Memory B cell (primary cell): ENCODE results near the gene CBR4.

Source experiments
- ATAC-seq: fragments of 150-1000 bp; cut with Tn5 transposase; 2 replicates; pipeline ENCODE4 v1.10.0; 2021; ENCODE audit warnings: low read depth, mild to moderate bottlenecking, moderate library complexity
- DNase-seq, 2 donors: peaks; one replicate each; pipeline ENCODE4 v3.0.0; 2022; ENCODE audit warnings: low spot score in 2 of 2
- H3K27ac Mint-ChIP-seq: one replicate; pipeline ENCODE4 v1.8.0; 2022; ENCODE audit warnings: mild to moderate bottlenecking, moderate library complexity, mixed read lengths
- H3K27me3 Mint-ChIP-seq: one replicate; pipeline ENCODE4 v1.8.0; 2022; ENCODE audit warnings: mixed read lengths
- H3K36me3 Mint-ChIP-seq: one replicate; pipeline ENCODE4 v1.8.0; 2022; ENCODE audit warnings: mild to moderate bottlenecking, mixed read lengths
- H3K4me1 Mint-ChIP-seq: one replicate; pipeline ENCODE4 v1.8.0; 2022; ENCODE audit warnings: mixed read lengths
- H3K4me3 Mint-ChIP-seq: one replicate; pipeline ENCODE4 v1.8.0; 2022; ENCODE audit warnings: mild to moderate bottlenecking, moderate library complexity, mixed read lengths
- H3K9me3 Mint-ChIP-seq: one replicate; pipeline ENCODE4 v1.8.0; 2022; ENCODE audit warnings: mixed read lengths

CBR4 gene

DNA sequence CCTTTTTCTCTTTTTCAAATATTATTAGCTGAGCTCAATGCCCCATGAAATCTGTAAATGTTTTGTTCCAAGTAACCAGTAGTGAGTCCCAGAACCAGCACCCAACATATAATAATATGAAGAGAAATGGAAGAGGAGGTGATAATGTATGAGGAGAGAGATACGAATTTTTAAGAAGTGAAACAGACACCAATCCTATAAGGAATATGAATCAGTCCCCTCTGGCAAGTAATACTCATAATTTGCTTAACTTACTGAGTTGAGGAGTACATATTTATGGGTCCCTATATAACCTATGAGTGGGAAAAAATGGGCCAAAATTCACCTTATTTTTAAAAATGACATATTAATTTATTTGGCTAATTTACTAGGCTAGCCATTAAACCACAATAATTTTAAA lies 8.4 kb upstream of the CBR4 start:
- no peak overlapping the region for H3K4me3 Mint-ChIP-seq
- no peaks in the 10 kb centered on the region for H3K36me3 Mint-ChIP-seq
- H3K4me1 Mint-ChIP-seq = no peaks in the 10 kb centered on the region
- H3K9me3 Mint-ChIP-seq = no peaks in the 10 kb centered on the region
- peaks cover 2% of the 10 kb centered on the region for H3K27me3 Mint-ChIP-seq
- H3K27ac Mint-ChIP-seq = no peak overlapping the region
- ATAC-seq = no peak
- no peak for DNase-seq

DNA sequence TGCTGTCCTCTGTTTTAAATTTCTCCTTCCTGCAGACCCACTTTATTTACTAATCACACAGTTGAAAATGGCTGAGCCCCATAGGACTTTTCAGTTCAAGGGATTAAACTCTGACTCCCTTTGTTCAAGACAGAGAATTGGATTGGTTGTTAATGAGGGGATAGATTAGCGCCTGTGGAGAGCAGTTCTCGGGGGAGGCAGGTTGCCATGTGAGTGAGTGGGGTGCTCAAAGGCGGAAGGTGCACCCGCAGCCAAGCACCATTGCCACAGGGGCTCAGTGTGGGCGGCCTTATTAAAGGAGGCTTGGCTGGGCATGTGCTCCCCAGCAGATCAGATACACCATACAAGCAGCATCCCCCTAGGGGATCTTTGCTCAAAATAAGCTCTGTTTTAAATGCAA lies 7.9 kb upstream of the CBR4 start:
- Mint-ChIP-seq H3K4me1 (no peaks in the 10 kb centered on the region), H3K9me3 (no peaks in the 10 kb centered on the region), H3K4me3 (no peak overlapping the region), H3K27me3 (peaks cover 2% of the 10 kb centered on the region), H3K27ac (no peak overlapping the region), H3K36me3 (no peaks in the 10 kb centered on the region)
- DNase-seq (no peak), ATAC-seq (no peak)

DNA sequence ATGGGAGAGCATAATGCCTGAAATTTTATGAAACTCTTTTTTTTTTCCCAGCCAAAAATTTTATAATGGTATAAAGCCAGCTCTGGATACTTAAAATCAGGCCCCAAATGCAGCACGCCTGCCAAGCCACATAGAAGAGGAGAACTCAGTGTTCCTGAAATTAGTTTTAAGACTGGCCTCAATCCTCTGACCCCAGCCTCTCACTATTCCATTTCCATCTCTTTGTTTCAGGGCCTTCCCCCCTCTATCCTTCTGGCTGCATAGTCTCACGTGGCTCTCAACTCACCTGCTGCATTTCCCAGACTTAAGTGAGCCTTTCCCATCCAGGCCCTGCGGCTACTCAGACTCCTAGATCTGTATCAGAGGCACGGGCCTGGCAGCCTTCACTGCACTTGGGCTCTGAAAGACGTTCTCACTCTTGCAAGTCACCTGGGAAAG lies 5.2 kb upstream of the CBR4 start:
- no peaks in the 10 kb centered on the region for H3K9me3 Mint-ChIP-seq
- no peak for DNase-seq
- H3K4me3 Mint-ChIP-seq = no peak overlapping the region
- no peaks in the 10 kb centered on the region for H3K36me3 Mint-ChIP-seq
- no peak for ATAC-seq
- no peak overlapping the region for H3K27ac Mint-ChIP-seq
- H3K4me1 Mint-ChIP-seq = peaks cover 3% of the 10 kb centered on the region
- peaks cover 2% of the 10 kb centered on the region for H3K27me3 Mint-ChIP-seq

DNA sequence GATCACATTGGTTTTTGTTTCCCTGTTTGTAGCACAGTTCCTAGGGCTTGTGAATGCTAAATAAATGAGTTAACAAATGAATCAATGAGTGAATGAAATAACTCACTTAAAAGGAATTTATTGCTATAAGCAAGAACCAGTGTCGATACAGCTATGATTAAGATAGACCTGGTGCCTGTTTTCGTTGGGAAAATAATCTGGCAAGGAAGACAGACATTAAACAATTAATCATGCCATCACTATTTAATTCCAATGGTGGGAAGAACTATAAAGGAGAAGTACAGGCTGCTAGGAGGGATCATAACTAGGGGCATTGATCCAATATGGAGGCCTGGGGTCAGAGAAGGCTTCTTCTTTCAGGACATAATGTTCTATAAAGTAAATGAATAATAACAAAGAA lies 4.5 kb upstream of the CBR4 start:
- Mint-ChIP-seq H3K27me3 (peaks cover 2% of the 10 kb centered on the region), H3K27ac (no peak overlapping the region), H3K9me3 (no peaks in the 10 kb centered on the region), H3K4me3 (no peak overlapping the region), H3K36me3 (no peaks in the 10 kb centered on the region), H3K4me1 (peaks cover 3% of the 10 kb centered on the region)
- no peak for ATAC-seq
- DNase-seq = no peak

DNA sequence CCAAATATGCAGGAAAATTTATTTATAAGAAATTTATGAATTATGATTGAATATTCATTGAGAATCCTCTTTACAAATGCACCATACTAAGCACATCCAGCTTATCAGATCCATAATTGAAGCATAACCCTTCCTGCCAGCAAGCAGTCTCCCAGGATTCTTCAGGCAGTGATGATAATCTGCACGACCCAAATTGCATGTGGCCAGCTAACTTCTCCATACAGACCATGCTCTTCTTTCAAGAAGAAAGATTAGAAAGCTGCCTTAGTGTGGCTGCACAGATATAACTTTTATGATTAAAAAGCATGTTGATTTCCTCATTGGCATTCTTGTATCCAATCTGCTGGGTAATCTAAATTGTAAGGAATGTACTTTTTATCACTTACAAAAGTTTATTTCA lies 3.3 kb upstream of the CBR4 start:
- Mint-ChIP-seq H3K27ac (no peak overlapping the region), H3K4me3 (no peak overlapping the region), H3K4me1 (peaks cover 12% of the 10 kb centered on the region), H3K27me3 (peaks cover 2% of the 10 kb centered on the region), H3K36me3 (no peaks in the 10 kb centered on the region), H3K9me3 (no peaks in the 10 kb centered on the region)
- DNase-seq = no peak
- no peak for ATAC-seq

DNA sequence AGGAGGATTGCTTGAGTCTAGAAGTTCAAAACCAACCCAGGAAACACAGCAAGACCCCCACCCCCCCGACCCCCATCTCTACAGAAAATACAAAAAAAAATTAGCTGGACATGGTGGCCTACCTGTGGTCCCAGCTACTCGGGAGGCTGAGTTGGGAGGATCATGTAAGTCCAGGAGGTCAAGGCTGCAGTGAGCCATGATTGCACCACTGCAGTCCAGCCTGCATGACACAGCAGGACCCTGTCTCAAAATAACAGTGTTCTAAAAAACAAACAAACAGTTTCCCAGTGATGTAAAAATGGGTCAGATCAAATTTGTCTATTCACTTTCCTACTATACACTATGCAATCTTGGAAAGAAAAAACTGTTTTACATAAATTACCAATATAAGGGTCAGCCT lies 2.0 kb upstream of the CBR4 start:
- ATAC-seq = no peak
- Mint-ChIP-seq H3K36me3 (no peaks in the 10 kb centered on the region), H3K9me3 (no peaks in the 10 kb centered on the region), H3K4me1 (peaks cover 15% of the 10 kb centered on the region), H3K27me3 (peaks cover 2% of the 10 kb centered on the region), H3K27ac (no peak overlapping the region), H3K4me3 (no peak overlapping the region)
- no peak for DNase-seq

DNA sequence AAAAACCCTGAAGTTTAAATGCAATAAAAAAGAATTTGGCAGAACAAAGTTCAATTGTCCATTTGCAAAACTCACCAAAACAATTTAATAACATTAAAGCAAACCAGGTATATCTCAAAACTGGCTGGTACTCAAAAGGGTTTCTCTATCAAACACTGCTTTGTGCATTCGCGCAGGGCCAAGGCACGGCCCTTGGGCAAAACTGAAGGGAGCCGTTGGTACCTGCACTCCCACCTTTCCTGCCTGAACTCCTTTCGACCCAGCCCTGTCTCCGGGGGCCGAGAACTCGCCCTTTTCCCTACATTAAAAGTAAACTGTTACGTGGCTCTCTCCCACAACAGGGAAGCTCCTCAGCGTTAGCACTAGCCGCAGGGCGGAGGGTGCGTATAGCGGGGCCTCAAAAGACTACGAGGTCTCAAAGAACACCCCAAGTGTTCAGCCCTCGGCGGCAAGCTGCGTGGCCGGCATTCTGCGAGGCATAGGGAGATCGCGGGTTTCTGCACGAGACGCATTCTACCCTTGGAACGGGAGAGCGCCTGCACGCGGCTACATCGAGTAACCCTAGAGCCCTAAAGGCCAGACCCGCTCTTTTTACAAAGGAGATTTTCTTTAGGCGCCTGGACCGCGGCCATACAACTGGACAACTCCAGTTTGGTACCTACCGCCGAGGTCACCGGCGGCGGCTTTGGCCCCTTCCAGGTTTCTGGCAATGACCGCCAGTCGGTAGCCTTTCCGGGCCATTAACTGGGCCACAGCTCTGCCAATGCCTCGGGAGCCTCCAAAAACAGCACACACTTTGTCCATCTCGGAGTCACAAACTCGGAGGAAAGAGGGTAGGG lies 550 bp downstream of the CBR4 start:
- Mint-ChIP-seq H3K27ac (peak overlapping the region; percentile 97), H3K4me1 (peaks cover 15% of the 10 kb centered on the region), H3K27me3 (peaks cover 2% of the 10 kb centered on the region), H3K4me3 (peak overlapping the region; percentile 96), H3K9me3 (no peaks in the 10 kb centered on the region), H3K36me3 (peaks cover 5% of the 10 kb centered on the region)
- peak; percentile 41 to 58 for DNase-seq
- peak; percentile 44 for ATAC-seq

DNA sequence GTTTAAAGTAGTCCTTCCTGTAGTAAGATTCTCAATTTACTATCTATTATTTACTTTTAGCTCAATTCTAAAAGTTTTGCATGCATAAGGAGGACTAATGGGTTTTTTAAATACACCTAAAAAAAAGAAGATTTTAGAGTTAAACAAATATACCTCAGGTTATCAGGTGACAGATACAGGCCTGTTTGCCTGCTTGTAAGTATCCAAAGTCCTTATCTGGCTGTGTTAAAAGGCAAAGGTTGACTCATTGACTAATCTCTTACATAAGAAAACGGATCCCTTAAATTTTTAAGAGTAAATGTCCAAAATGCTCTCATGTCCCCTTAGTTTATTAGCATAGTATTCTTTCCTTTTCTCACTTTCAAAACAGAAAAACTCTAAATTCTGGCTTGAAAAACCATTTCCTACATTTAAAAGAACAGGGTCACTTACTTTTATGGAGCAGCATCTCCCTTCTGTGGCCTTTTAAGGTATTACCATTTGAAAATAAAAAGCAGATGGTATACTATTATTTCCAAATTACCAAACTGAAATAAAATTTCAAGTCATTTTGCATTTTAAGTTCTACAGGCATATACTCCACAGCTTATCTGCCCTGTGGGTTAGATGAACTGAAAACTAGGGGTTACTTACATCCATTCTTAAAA lies 4.5 kb downstream of the CBR4 start:
- Mint-ChIP-seq H3K36me3 (peaks cover 27% of the 10 kb centered on the region), H3K9me3 (no peaks in the 10 kb centered on the region), H3K27ac (no peak overlapping the region), H3K4me1 (peaks cover 13% of the 10 kb centered on the region), H3K4me3 (no peak overlapping the region), H3K27me3 (no peaks in the 10 kb centered on the region)
- ATAC-seq (no peak), DNase-seq (no peak)

DNA sequence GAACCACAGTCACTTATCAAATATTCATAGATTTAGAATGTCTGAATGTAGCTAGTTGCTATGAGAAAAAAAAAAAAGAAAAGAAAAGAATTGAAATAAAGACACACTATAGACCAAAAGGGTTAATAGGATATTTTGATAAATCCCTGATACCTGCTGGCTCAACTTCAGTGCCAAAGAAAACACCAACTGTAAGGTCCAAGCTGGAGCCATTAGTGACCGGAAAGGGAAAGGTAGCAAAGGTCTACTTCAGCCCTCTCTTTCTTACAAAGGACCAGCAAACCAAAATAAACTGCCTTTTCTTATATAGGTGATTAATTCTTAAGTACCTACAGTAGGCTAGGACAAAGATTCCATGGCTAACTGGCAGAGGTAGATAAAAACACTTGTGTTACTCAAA lies 9.7 kb downstream of the CBR4 start:
- Mint-ChIP-seq H3K4me3 (no peak overlapping the region), H3K9me3 (no peaks in the 10 kb centered on the region), H3K36me3 (peaks cover 42% of the 10 kb centered on the region), H3K27ac (no peak overlapping the region), H3K27me3 (no peaks in the 10 kb centered on the region), H3K4me1 (peaks cover 8% of the 10 kb centered on the region)
- DNase-seq (no peak), ATAC-seq (no peak)

DNA sequence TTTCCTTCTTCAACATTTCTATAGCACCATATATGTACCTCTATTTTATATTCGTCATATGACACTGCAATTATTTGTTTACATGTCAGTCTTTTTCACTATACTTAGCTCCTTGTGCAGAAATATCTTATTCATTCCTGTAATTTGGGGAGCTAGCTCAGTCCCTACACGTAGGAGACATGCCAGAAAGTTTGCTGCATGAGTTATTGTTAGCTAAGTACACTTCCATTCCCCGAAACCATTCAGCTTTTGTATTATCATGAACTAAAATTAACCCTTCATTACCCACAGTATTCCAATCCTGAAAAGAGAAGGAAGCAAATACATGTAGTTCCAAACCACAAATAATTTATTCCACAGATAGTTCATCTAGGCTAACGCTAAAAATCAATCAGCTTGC lies 10.2 kb downstream of the CBR4 start:
- DNase-seq = no peak
- no peak overlapping the region for H3K27ac Mint-ChIP-seq
- no peak for ATAC-seq
- H3K27me3 Mint-ChIP-seq = no peaks in the 10 kb centered on the region
- H3K4me1 Mint-ChIP-seq = peaks cover 8% of the 10 kb centered on the region
- H3K9me3 Mint-ChIP-seq = no peaks in the 10 kb centered on the region
- no peak overlapping the region for H3K4me3 Mint-ChIP-seq
- peaks cover 40% of the 10 kb centered on the region for H3K36me3 Mint-ChIP-seq

DNA sequence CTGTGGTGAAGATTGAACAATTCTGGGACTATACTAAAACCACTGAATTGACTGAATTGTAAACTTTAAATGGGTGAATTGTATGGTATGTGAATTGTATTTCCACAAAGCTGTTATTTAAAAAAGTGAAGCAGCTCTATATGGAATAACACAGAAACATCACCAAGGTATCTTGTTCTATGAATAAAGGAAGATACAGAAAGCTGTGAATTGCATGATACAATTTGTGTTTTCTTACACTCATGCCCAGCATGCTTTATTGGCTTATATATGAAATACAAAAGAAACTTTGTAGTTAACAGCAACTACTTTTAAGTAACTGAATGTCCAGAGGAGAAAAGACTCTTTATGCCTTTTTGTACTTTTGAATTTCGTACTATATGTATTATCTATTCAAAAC lies 11.5 kb downstream of the CBR4 start:
- Mint-ChIP-seq H3K27ac (no peak overlapping the region), H3K4me3 (no peak overlapping the region), H3K9me3 (no peaks in the 10 kb centered on the region), H3K4me1 (peaks cover 8% of the 10 kb centered on the region), H3K27me3 (no peaks in the 10 kb centered on the region), H3K36me3 (peaks cover 34% of the 10 kb centered on the region)
- no peak for ATAC-seq
- no peak for DNase-seq

DNA sequence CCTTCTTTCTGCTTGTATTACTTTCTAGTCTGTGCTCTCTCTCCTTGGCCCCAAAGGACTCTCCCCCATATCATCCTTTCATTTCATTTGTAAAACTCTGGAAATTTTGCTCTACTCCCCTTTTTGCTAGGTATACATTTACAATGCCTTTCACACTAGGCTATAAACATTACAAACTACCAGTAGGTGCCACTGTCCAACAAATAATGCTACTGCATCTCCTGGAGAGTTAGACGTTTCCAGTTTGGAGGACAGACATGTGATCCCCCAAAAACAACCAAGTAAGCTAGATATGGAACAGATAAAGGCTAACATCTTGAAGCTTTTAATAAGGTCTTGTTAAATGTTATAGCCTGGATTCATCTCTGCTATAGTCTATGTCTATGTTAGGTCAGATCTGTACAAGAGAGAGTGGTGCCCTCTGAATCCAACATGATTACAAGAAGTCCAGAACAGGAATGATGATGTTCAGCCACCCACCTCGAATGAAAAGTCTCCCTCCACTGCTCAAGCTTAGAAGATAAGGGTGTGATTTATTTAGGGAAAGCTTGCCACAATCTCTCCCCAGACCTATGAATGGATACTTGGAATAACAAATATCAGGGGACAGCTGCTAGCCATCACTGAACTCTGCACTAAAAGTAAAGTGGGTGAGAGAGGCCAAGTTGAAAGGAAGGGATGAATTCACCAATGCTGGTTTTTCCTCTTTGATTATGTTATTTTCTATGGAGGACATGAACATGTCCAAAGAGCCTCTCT lies 14.3 kb downstream of the CBR4 start:
- Mint-ChIP-seq H3K4me1 (peaks cover 8% of the 10 kb centered on the region), H3K4me3 (no peak overlapping the region), H3K27ac (no peak overlapping the region), H3K36me3 (peaks cover 22% of the 10 kb centered on the region), H3K27me3 (no peaks in the 10 kb centered on the region), H3K9me3 (no peaks in the 10 kb centered on the region)
- ATAC-seq (no peak), DNase-seq (no peak)

DNA sequence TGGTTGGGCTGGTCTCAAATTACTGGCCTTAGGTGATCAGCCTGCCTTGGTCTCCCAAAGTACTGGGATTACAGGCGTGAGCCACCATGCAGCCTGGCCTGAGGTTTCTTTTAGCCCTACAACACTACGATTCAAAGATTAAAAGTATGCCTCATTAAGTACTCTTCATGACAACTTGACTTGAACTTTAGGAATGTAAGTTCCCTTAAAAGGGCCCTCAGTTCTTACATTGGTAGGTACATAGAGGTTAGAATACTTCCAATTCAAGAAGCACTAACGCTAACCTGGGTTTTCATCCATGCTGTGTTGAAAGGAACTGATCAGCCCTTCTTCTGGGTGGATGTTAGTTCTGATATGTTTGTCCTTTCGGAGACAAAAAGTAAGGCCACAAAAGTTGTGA lies 15.1 kb downstream of the CBR4 start:
- no peaks in the 10 kb centered on the region for H3K9me3 Mint-ChIP-seq
- no peaks in the 10 kb centered on the region for H3K27me3 Mint-ChIP-seq
- no peak overlapping the region for H3K27ac Mint-ChIP-seq
- ATAC-seq (no peak), DNase-seq (no peak)
- H3K4me1 Mint-ChIP-seq = peaks cover 7% of the 10 kb centered on the region
- peaks cover 19% of the 10 kb centered on the region for H3K36me3 Mint-ChIP-seq
- no peak overlapping the region for H3K4me3 Mint-ChIP-seq

DNA sequence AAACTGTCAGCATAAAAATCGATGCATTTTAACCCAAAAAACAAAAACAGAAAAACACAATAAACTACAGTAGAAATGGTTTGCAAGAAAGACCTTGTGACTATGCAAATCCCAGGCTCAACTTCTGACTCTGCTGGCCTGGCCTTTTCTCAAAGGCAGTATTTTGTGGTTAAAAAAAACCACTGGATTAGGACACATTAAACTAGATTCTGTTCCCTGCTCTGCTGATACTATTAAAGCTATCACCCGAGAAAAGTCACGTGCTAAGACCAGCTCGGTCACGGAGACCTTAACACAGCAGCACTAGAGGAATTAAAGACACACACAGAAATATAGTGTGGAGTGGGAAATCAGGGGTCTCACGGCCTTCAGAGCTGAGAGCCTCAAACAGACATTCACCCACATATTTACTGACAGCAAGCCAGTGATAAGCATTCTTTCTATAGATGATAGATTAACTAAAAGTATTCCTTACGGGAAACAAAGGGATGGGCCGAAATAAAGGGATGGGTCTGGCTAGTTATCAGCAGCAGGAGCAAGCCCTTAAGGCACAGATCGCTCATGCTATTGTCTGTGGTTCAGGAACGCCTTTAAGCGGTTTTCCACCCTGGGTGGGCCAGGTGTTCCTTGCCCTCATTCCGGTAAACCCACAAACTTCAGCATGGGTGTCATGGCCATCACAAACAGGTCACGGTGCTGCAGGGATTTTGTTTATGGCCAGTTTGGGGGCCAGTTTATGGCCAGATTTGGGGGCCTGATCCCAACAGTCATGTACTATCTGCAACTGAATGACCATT lies 16.1 kb downstream of the CBR4 start:
- DNase-seq = no peak
- Mint-ChIP-seq H3K27ac (no peak overlapping the region), H3K4me1 (peaks cover 3% of the 10 kb centered on the region), H3K4me3 (no peak overlapping the region), H3K27me3 (no peaks in the 10 kb centered on the region), H3K9me3 (no peaks in the 10 kb centered on the region), H3K36me3 (peaks cover 15% of the 10 kb centered on the region)
- no peak for ATAC-seq
